ENCODE measurements around the gene PSME4.

- TF ChIP-seq SIN3A (IDR thresholded peaks at IDR 0.05; ENCODE audit: borderline replicate concordance, insufficient read depth, low read length) (no peak), TAF1 (IDR thresholded peaks at IDR 0.05; ENCODE audit: borderline replicate concordance, insufficient read depth, low read length) (no peak), POLR2AphosphoS5 (IDR thresholded peaks at IDR 0.05; ENCODE audit: low read depth, low read length) (no peak), REST (IDR thresholded peaks at IDR 0.05; ENCODE audit: insufficient read depth in 1 of 2, low read depth in 2 of 2, low read length in 2 of 2) (no peak), FOXP2 (optimal IDR thresholded peaks at IDR 0.05; ENCODE audit: borderline replicate concordance, extremely low read depth, extremely low read length, insufficient read depth) (no peak)
Measured at GRCh38 chr2:53848062-53848461, 122.7 kb downstream of the PSME4 start.

Data from PFSK-1 (cell line).